HG03442 (cell line): ENCODE data around the gene SYTL3.
"Not testable (repeated sequence)": the region's sequence is repeated elsewhere in the genome, so short reads cannot be mapped to it uniquely, and the experiment has no call there.

Experiments used
- ATAC-seq: cut with Tn5 transposase; IDR thresholded peaks from one replicate; pipeline ENCODE4 v1.9.1; 2021; ENCODE audit warnings: mild to moderate bottlenecking, moderate library complexity; ENCODE audit not compliant: unreplicated experiment

SYTL3 gene

DNA sequence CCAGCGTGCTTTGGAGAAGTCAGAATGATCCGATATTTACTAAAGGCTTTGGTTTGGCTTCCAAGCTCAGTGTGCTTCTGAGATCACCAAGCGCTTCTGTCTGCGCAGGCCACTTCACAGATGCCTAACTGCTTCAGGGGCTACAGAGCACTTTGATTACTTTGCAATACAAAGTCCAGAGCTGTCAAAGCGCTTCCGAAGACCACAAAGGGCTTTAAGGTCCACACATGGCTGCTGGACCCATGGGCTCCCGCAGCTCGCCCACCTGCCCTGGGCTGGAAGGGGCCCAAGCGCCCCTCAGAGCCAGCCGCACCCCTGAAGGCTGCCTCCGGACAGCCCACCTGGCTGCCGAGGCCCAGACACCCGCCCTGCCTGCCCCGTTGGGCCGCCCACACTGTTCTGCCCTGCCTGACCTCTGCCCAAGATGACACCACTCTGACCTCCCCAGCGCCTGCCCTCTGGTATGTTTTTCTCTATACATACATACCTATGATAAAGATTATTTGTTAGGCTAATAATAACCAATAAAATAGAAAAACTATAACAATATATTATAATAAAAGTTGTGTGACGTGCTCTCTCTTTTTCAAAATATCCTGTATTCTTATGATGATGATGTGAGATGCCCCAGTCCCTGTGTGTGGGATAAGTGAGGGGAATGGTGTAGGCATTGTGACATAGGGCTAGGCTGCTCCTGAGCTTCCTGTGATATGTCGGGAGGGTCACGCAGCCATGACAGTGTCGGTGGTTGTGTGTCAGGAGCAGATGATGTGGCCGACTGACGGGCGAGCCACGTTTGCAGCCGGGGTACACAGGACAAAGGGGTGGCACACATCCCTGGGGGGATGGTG, 27.9 kb upstream of the SYTL3 start:
- ATAC-seq: no peak

GRCh38 chr6:158622545-158623190, 27.2 kb upstream of the SYTL3 start:
- no peak for ATAC-seq

- no peak for ATAC-seq
Observed at GRCh38 chr6:158624684-158625682, 24.9 kb upstream of the SYTL3 start.

- no peak for ATAC-seq
Observed at GRCh38 chr6:158625881-158626305, 24.0 kb upstream of the SYTL3 start.

DNA sequence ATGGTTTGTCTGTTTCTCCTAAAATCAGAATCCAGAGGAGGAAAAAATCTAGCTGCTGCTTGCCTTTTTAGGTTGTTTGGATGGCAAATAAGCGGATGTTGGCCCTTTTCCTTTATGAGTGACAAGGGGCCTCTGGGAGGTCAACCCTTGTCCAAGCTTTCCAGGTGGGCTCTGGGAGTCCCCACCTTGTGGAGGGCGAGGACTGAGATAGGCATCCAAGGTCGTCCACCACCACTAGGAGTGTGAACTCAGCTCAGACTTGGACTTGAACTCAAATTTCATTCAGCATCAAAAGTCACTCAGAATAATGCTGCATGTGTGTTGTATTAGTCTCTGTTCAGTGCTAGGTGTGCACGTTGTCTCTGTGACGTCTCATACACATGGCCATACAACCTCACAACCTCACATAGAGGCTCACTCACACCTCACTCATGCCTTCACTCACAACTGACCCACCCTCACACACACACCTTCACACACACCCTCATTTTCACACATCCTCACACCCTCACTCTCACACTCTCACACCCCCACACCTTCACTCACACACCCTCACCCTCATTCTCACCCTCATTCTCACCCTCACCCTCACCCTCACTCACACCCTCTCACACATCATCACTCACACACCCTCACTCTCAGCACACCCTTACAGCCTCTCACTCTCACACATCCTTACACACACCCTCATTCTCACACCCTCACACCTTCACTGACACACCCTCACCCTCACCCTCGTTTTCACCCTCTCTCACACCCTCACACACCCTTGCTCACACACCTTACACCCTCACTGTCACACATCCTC, 23.3 kb upstream of the SYTL3 start:
- ATAC-seq: no peak

GRCh38 chr6:158627168-158627939, 22.5 kb upstream of the SYTL3 start:
- ATAC-seq: no peak

DNA sequence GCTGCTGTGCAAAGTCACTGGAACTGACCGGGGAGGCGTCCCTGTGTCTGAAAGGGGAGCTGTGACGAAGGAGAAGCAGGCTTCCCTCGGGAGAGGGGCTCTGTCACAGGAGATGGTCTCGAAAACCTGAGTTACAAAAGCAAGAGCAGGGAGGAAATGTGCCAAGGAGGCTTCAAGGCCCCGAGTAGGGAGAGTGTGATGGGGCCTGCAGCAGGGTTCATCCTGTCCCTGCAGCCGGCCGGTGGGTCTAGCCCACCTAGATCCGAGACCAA, 22.0 kb upstream of the SYTL3 start:
- no peak for ATAC-seq

DNA sequence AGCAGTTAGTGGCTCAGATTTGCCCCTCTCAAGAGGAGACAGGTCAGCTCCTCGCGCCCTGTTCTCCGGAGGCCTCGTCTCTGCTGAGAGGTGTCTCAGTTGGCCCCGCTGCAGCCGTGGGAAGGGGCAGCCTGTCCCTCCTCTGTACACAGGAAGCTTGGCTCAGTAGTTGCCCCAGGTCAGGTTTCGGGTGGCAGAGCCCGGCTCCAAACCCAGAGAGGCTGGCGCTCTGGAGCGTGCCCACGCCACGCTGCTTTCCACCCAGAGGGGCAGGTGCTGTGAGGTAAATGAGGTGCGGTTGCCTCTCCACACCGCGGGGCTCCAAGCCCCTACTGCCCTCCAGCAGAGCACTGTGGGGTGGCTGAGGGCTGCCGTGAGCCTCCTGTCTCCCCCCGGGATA, 21.3 kb upstream of the SYTL3 start:
- no peak for ATAC-seq

DNA sequence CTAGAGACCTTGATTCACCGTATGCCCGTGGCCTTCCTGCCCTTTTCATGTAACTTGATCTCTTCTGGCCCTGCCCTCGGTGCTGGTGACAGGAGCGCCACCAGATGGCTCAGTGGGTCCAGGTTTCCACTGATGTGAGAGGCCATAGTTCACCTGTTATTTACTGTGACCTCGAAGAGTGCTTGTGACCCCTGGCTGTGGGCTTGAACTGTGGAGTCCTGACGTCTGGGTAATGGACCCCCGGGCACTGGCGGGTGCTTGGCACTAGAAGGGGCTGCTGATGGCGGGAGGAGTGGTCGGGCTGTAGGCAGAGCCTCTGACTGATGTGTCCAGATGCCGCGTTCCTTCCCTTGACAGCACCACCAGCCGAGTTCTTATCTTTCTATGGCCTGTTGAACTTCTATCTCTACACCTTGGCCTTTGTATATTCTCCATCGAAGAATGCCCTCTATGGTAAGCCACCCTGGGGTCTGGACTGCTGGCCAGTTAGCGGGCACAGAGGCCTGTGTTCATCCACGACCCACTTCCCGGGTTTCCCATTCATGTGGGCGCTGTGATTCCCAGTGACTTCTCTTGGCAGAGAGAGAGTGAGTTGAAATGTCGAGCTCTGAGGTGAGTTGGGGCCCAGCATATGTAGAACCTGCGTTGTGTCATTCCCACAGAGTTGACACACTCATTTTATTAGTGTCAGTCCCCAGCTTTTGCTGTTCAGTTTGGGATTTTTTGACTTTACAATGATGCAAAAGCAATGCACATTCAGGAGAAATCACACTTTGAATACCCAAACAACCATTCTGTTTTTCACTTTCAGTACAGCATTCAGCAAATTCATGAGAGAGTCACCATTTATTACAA, 20.3 kb upstream of the SYTL3 start:
- no peak for ATAC-seq

DNA sequence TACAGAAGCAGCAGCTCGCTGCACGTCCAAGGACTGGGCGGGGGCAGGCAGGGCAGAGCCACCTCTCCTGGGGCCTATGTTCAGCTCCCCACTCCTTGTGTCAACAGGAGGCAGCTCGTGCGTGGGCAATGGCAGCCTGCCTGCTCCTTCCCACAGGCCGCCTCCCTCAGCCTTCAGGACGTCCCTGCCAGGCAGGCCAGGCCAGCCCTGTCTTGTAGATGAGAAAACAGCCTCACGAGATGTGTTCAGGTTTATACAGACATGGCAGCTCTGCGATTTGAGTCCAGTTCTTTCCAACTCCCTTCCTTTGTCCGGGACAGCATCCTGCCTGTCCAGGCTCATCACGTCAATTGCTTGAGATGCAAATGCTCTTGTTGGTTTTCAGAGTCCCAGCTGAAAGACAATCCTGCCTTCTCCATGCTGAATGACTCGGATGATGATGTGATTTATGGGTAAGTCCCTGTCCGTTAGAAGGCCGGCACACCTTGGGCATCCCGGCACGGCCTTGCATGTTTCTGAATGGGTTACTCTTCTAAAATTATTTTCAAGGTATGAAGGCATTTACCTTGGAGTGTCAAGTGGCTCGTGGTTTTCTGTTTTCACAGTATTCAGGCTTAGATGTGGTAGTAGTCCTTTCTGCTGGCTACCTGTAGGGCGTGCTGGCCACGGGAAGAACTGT, 18.8 kb upstream of the SYTL3 start:
- ATAC-seq: no peak

DNA sequence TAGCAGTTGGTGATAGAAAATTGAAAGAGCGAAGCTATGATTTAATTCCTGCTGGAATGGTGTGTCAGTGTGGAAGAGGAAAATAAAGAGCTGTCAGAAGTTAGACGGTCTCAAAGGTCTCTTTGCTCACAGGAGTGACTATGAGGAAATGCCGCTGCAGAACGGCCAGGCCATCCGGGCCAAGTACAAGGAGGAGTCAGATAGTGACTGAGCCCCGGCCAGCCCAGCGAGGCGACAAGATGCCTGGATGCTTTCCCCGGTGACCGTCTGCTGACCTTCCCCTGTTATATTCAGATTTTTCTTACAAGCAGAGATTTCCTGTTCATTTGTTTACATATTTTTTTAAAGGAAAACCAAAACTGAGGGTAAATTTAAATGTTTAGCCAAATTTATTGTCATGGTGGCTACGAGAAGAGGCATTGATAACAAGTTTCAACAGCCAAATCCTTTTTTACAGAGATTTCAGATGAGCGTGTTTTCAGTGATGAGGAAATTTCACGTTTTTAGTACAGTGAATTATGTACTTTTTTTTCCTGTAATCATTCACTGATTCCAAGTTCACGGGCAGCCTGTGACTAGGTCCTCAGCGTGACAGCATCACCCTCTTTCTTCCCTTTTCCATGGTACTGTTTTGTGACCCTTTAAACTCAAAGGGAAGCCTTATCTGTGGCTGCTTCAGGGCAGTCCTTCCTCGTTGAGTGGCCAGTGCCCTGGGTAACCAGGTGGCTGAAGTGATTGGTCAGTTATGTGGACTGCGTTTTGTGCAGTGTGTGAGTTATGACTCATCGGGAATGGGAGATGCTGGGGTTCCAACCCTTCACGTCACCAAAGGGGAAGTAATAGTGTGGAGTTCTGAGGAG, 17.9 kb upstream of the SYTL3 start:
- no peak for ATAC-seq

DNA sequence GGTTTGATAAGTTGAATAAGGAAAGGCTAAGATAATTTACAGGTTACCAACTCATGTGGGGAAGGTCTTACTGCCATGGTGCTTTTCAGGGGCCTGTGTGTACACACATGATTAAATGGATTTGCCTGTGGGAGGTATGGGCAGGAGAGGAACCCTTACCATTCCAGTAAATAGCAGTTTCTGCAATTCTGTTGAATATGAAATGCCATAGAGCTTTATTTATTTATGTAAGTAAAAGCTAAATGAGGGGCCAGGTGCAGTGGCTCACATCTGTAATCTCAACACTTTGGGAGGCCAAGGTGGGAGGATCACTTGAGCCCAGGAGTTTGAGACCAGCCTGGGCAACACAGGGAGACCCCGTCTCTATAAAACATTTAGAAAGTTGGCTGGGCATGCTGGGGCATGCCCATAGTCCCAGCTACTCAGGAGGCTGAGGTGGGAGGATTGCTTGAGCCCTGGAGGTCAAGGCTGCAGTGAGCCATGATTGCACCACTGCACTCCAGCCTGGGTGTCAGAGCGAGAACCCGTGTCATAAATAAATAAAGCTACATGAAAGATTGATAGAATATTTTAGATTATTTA, 17.2 kb upstream of the SYTL3 start:
- not testable (repeated sequence) for ATAC-seq

DNA sequence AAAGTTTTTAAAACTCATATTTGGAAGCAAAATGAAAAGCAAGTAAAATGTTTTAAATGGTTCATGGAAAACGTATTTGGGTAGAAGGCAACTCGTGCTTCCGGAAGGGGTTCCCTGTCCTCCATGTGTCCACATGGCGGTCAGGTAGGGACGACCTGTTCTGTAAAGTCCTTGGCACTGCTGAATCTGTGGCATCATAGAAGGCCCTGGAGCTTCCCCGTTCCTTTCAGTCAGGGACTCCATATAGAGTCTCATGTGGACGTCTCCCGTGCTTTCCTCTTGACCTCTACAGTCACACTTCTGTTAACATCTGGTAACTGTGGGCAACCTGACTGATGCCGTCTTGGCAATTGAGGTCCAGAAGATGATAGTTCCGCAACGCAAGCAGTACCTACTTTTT, 16.7 kb upstream of the SYTL3 start:
- no peak for ATAC-seq

DNA sequence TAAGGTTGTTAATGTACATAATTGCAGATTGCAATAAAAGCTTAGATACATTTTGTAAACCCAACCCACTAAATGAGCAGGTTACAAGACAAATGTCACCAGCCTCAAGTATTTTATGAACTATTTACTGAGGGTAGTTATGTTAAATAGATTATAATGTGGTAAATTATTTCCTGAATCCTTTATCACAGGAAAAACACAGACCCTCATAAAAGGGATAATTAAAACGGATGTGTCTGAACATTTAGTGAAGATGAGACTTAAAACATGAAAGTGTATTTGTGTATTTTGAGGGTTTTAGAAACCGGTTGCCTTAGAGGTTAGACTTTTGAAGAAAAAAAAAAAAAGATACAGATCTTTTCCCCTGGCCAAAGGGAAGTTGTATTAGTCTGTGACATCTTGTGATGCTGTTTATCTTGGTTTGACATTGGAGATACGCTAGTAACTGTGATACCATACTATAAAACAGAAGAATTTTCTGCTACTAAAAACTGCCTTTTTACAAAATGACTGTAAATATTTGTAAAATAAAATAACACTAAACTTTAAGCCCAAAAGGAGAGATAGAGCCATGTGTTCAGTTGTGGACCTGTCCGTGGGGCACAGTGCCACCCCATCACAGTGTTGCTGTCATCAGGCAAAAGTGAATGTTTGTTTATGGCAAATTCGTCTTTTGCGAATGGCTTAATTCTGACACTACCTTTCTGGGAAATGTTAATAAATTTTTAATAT, 15.0 kb upstream of the SYTL3 start:
- no peak for ATAC-seq

- no peak for ATAC-seq
Observed at GRCh38 chr6:158635427-158636073, 14.3 kb upstream of the SYTL3 start.

- no peak for ATAC-seq
Observed at GRCh38 chr6:158636778-158637177, 13.1 kb upstream of the SYTL3 start.
